HG03565 (cell line): ENCODE results near the gene VSIG2.
"Not testable (repeated sequence)": the region's sequence is repeated elsewhere in the genome, so short reads cannot be mapped to it uniquely, and the experiment has no call there.

ENCODE experiments used
- ATAC-seq: cut with Tn5 transposase; IDR thresholded peaks from one replicate; pipeline ENCODE4 v1.9.1; 2021; ENCODE audit warnings: mild to moderate bottlenecking, moderate library complexity; ENCODE audit not compliant: unreplicated experiment

The VSIG2 gene

GRCh38 chr11:124751741-124752470 lies at the start of gene VSIG2:
Gene VSIG2 (minus strand): TSS chr11:124752255. CDS start chr11:124752137, 118 bp downstream.
- ATAC-seq, result no peak

DNA sequence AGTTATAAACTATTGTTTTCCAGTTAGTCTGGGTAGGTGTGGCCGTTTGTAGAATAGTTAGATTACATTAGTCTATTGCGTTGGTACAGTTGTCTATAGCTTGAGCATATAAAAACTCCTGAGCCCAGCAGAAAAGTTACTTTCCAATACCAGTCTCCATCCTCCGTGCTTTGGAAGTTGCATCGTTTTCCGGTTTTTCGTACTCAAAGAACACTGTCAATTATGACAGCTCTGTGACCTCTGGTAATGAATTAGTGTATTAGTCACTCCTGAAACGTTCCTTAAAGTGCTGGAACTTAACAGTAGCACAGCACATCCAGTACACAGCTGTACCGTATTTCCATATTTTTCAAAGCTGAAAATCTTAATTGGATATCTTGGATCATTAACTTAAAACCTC lies 49.0 kb upstream of the VSIG2 start:
- ATAC-seq, result no peak

- peak; percentile 76 for ATAC-seq
Measured at GRCh38 chr11:124800226-124800929, 48.3 kb upstream of the VSIG2 start, which contains the start of gene MSANTD2. Gene MSANTD2 (minus strand): TSS chr11:124800406. CDS start chr11:124800380, 26 bp downstream.

DNA sequence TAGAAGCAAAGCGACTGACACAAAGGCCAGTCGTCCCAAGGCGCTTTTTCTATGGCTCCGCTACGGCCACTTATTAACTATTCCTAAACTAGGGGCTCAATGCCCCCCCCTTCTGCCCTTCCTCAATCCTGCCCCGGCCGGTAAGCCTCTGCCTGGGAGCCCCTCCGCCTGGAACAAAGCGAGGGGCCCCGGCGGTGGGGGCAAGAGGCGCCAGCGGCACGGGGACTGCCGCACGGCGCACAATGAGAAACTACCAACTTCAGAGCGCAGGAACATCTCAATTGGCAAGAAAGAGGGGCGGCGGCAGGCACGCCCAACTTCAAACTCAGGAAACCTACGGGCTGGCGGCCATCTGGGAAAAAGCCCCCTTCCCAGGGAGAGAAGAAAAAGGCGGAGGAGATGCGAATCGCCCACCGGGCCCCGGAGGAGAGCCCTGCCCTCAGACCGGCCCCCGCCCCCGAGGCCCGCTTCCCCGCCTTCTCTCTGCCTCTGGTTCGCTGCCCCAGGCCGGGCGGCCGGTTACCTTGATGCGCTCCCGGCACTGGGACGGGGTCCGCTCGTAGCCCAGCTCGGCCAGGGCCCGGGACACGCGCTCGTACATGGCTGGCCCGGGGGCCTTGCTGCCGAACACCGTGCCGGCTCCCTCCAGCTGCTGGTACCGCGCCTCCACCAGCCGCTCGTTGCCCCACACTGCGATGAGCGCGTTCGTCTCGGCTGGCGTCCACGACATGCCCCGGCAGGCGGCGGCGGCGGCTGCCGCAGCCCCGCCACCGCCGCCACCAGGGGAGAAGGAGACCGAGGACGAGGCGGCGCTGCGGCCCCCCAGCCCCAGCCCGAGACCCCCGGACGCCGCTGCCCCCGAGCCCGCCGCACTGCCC lies 47.5 kb upstream of the VSIG2 start:
- peak; percentile 25 for ATAC-seq

- ATAC-seq, result peak; percentile 16
Measured at GRCh38 chr11:124798991-124799347, 46.9 kb upstream of the VSIG2 start.

- ATAC-seq, result no peak
Measured at GRCh38 chr11:124796312-124796711, 44.3 kb upstream of the VSIG2 start.

- no peak for ATAC-seq
Measured at GRCh38 chr11:124793466-124794278, 41.6 kb upstream of the VSIG2 start.

DNA sequence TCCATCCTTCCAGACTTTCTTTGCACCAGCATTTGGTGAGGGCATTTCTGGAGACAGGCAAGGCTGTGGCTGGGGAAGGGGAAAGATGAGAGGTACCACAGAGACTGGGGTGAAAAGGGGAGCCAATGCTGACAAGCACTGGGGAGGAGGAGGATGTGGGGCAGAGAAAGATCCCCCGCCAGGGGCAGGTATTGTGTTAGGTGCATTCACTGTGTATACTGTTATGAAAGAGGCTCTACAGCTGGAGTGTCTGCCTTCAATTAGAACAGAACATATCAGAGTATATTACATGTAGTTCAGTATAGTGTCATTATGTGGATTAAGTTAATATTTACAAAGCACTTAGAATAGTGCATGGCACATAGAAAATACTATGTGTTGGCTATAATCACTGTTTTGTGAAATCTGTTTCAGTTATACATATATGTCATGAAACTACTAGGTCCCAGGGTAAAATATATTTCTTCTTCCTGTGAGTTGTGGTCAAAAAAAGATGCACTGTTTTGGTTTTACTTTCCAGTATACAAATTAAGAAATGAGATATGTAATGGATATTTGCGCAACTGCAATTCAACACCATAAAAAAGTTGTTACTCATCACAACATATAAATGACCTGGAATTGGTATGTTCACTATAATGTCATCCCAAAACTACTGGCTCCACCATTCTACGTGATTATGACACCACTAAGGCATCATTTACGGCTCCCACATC lies 39.7 kb upstream of the VSIG2 start:
- peak; percentile 56 for ATAC-seq

DNA sequence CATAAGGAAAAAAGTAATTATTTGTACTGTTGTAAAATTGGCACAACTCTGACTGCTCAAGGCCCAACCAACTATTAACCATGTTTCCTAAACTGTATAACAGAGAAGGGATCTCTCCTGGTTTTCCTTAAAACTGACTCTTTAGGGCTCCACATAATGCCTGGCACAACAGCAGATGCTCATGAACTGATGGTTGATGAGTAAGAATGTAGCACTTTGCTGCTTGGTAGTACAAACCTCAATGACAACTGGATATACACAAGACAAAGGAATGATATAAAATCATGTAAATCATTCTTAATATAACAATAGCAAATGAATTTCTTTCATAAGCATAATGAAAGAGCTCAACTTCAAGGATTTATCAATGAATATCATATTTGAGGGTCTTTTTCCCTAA lies 36.5 kb upstream of the VSIG2 start:
- ATAC-seq, result no peak

GRCh38 chr11:124784051-124784450 lies 32.0 kb upstream of the VSIG2 start:
- ATAC-seq, result no peak

- ATAC-seq, result no peak
Measured at GRCh38 chr11:124783002-124783401, 30.9 kb upstream of the VSIG2 start.

DNA sequence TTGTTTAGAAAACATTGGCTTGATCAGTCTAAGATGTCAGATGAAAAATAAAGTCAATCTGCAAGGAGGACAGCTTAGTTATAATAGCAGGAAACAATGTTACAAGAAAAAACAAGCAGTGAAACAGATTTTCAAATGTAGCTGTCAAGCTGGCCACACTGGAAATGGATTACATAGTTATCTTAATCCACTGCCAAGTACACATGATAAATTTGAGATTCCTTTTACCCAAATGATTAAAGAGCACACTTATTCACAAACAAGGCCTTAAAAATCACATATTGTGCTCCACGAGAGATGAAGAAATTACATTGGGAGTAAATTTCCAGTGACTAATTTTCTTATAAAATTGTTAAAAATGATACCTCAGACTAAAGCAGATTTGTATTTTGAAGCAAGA lies 27.5 kb upstream of the VSIG2 start:
- ATAC-seq, result no peak

DNA sequence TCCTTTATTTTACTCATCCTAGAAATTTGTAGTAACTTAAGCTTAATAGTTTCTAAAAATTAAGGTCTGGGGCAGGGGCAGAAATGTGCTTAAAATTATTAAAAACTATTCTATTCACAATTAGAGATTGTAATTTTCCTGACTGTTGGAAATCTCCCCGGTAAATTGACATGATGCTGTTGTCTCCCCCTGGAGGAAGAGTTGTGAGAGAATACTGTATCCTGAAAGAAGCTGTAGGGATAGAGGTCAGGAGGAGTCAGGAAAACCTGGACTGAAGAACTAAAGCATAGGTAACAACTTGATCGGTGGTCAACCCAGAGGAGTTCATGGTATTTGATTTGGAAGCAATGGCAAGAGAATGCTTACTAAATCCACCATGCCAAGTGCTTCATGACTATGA lies 26.2 kb upstream of the VSIG2 start:
- ATAC-seq, result no peak

DNA sequence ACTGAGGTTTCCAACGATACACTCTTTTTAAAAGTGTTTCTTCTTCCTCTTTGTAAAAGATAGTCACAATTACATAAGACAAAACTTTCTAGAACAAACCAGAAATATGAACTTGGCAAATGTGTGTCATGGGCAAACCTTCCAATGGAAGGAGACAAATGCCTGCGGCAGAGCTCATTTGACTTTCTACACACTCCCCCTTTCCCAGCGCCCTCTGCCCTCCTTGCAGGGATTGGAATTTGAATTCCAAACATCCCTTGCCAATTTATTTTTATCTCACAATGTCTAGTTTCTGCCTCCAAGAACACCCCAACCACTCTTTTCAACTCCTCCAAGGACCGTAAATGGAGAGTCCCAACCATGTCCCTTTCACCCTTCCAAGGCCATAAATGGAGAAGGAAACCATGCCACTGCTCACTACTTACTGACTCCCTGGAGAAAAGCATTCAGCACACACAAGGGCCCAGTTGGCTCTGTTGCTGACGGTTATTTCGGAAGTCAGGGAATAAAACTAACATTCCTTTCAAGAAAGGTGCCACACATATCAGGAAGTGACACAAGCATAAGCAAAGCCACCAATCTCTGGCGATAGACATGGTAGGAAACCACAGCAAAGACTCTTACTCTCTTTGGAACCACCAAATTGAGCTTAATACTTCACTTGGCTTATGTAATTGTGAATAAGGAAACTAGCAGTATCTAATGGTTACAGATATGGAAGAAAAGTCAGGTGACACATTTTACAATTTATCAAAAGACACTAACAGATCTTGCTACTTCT lies 25.0 kb upstream of the VSIG2 start:
- no peak for ATAC-seq

GRCh38 chr11:124770959-124771358 lies 18.9 kb upstream of the VSIG2 start:
- not testable (repeated sequence) for ATAC-seq

GRCh38 chr11:124769806-124770774 lies 18.0 kb upstream of the VSIG2 start:
- ATAC-seq, result no peak

DNA sequence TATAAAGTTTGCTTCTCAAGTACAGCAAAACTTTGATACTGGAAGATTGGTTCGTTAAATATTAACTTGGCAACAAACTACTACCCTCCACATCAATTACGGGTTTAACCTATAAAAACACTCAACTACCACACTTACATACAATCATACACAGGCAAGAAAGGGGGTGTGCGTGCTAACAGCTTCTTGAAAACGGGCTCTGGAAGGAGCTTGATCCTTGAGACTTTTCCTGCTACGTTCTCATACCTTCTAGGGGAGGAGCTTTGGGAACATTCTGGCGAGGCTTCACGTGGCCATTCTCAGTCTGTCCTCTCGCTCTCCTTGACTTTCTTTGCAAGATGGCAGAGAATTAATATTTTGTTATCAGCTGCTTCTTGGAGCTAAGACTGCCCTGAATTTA lies 16.9 kb upstream of the VSIG2 start:
- ATAC-seq, result no peak

DNA sequence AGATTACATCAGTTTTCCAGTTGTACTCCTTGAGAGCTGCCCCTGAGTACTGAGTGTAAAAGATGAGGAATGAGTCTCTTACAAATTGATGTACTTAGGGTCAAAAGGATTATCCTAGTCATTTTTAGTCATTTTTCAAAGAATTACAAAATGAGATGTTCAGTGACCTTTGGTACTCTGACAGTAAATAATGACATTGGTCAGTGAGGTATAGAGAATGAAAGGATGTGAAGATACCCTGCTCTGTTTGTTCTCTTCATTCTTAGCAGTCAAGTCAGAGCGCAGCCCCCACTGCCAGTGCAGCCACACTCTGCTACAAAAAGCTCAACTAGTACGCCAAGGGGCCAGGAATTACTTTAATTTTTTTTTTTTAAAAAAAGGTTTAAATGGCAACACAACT lies 14.1 kb upstream of the VSIG2 start:
- no peak for ATAC-seq
